C4-2B (cell line): ENCODE data around the gene DBP.

ENCODE experiments used
- ZFX ChIP-seq: fragments of 450-650 bp; IDR thresholded peaks from 2 replicates; pipeline ENCODE4 v1.6.1; 2017
- TF ChIP-seq, protein P1 (sequence below): fragments of 450-650 bp; conservative IDR thresholded peaks from 2 replicates; pipeline ENCODE4 v1.5.1; 2017; ENCODE audit warnings: mild to moderate bottlenecking

GRCh38 chr19:48607359-48607755, 29.8 kb downstream of the DBP start:
- TF ChIP-seq, protein P1, sequence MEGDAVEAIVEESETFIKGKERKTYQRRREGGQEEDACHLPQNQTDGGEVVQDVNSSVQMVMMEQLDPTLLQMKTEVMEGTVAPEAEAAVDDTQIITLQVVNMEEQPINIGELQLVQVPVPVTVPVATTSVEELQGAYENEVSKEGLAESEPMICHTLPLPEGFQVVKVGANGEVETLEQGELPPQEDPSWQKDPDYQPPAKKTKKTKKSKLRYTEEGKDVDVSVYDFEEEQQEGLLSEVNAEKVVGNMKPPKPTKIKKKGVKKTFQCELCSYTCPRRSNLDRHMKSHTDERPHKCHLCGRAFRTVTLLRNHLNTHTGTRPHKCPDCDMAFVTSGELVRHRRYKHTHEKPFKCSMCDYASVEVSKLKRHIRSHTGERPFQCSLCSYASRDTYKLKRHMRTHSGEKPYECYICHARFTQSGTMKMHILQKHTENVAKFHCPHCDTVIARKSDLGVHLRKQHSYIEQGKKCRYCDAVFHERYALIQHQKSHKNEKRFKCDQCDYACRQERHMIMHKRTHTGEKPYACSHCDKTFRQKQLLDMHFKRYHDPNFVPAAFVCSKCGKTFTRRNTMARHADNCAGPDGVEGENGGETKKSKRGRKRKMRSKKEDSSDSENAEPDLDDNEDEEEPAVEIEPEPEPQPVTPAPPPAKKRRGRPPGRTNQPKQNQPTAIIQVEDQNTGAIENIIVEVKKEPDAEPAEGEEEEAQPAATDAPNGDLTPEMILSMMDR: no peak
- TF ChIP-seq ZFX: no peak
